ENCODE measurements around the gene FAM81A.

- TF ChIP-seq CTCF (IDR thresholded peaks at IDR 0.05) (no peak), POLR2A (IDR thresholded peaks at IDR 0.05) (no peak)
Observed at GRCh38 chr15:59521443-59521842, 83.5 kb downstream of the FAM81A start.
